ENCODE data around the gene GPS1. TPM values are rescaled to one million over a fixed set of nuclear protein-coding genes. Genes with fewer than 3 reads are reported as not detected.

Gene GPS1
- total and polyA plus RNA-seq, 2 experiments from 2014 or later, result 136 to 242 TPM

DNA sequence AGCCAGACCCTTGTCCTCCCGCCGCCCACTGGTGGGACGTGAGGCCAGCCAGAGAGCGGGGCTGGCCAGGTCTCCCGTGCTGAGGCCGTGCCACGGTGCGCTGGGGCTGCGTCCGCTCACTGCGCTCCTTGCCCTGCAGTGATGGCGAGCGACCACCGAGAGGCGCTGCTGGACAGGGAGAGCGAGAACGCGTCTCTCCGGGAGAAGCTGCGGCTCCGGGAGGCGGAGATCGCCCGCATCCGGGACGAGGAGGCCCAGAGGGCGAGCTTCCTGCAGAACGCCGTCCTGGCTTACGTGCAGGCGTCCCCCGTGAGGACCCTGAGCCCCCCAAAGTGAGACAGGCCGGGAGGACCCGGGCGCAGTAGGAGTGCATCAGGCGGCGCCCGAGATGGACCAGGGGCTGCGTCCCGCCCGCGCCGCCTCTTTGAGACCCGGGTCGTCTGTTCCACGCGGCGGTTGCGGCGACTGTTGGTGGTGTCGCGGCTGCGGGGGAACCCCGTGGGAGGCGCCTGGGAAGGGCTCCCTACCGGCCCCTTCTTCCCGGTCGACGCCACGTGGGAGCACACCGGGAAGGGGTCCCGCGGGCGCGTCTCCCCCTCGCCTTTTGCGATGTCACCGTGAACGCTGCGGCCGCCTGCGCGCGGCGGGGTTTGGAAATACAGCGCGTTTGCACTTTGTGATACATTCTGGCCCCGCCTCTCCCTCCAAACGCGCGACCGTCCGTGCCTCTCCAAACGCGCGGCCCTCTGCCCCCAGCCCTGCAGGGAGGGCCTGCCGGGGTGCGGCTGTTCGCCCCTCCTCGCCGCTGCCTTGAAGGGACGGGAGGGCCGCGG, 21.0 kb upstream of the GPS1 start (continued):
- TF ChIP-seq, protein P1, sequence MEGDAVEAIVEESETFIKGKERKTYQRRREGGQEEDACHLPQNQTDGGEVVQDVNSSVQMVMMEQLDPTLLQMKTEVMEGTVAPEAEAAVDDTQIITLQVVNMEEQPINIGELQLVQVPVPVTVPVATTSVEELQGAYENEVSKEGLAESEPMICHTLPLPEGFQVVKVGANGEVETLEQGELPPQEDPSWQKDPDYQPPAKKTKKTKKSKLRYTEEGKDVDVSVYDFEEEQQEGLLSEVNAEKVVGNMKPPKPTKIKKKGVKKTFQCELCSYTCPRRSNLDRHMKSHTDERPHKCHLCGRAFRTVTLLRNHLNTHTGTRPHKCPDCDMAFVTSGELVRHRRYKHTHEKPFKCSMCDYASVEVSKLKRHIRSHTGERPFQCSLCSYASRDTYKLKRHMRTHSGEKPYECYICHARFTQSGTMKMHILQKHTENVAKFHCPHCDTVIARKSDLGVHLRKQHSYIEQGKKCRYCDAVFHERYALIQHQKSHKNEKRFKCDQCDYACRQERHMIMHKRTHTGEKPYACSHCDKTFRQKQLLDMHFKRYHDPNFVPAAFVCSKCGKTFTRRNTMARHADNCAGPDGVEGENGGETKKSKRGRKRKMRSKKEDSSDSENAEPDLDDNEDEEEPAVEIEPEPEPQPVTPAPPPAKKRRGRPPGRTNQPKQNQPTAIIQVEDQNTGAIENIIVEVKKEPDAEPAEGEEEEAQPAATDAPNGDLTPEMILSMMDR (conservative IDR thresholded peaks at IDR 0.05; ENCODE audit: low read depth in 2 of 2), result peak; percentile 55 to 97

GRCh38 chr17:82031303-82031884, 20.3 kb upstream of the GPS1 start, which contains the start of gene RAC3:
RAC3 (plus strand) TSS chr17:82031678; CDS start chr17:82031762, 84 bp downstream.
- Histone ChIP-seq H3K36me3 (ENCODE audit: insufficient read depth) (no peaks in the 10 kb centered on the region), H3K27me3 (ENCODE audit: insufficient read depth) (no peaks in the 10 kb centered on the region), H3K9me2 (ENCODE audit: insufficient read depth) (no peaks in the 10 kb centered on the region), H3K4me3 (peak within 1 kb of the TSS; percentile 79), H3F3A (replicated peaks; ENCODE audit: low read depth) (peaks cover 16% of the 10 kb centered on the region), H3K27ac (ENCODE audit: low read depth) (no peak within 1 kb of the TSS), H3K4me1 (ENCODE audit: insufficient read depth) (peaks cover 9% of the 10 kb centered on the region; the same call in 1 of the 2 replicates), H3K79me2 (replicated peaks; ENCODE audit: insufficient read depth) (peaks cover 8% of the 10 kb centered on the region; the same call in 1 of the 2 replicates), H4K20me1 (replicated peaks; ENCODE audit: insufficient read depth) (no peaks in the 10 kb centered on the region; the same call in 1 of the 2 replicates), H3K4me2 (peak within 1 kb of the TSS; percentile 92), H2AFZ (0 out of 2 replicates have a peak within 1 kb of the TSS, but pooled peaks have one; percentile 32)
- ATAC-seq (peak; percentile 2; the same call in 2 of the 3 replicates), DNase-seq (ENCODE audit: low spot score) (peak; percentile 68)
- H3K4me1 Mint-ChIP-seq, result peaks cover 19% of the 10 kb centered on the region
- H3K27me3 Mint-ChIP-seq (ENCODE audit: insufficient read depth, low read depth, poor library complexity), result peaks cover 12% of the 10 kb centered on the region
- H3K9me3 Mint-ChIP-seq, result no peaks in the 10 kb centered on the region
- H3K4me3 Mint-ChIP-seq, result peak within 1 kb of the TSS; percentile 75
- no peak within 1 kb of the TSS for H3K27ac Mint-ChIP-seq
- H3K36me3 Mint-ChIP-seq (ENCODE audit: low read depth), result peaks cover 3% of the 10 kb centered on the region; the same call in 2 of the 3 replicates
- TF ChIP-seq, protein P1 (conservative IDR thresholded peaks at IDR 0.05; ENCODE audit: low read depth in 2 of 2), result no peak
- no peak for TF ChIP-seq ZNF114 (CRISPR knock-in tag; IDR thresholded peaks at IDR 0.05)
- no peak for TF ChIP-seq ETS1 (IDR thresholded peaks at IDR 0.05)
- TF ChIP-seq POLR2AphosphoS5 (IDR thresholded peaks at IDR 0.05; ENCODE audit: low read depth), result no peak
- TF ChIP-seq STAT1 (IDR thresholded peaks at IDR 0.05; ENCODE audit: unreplicated experiment), result no peak
- no peak for TF ChIP-seq NANOG (IDR thresholded peaks at IDR 0.05; ENCODE audit: borderline replicate concordance)
- TF ChIP-seq, protein P2, sequence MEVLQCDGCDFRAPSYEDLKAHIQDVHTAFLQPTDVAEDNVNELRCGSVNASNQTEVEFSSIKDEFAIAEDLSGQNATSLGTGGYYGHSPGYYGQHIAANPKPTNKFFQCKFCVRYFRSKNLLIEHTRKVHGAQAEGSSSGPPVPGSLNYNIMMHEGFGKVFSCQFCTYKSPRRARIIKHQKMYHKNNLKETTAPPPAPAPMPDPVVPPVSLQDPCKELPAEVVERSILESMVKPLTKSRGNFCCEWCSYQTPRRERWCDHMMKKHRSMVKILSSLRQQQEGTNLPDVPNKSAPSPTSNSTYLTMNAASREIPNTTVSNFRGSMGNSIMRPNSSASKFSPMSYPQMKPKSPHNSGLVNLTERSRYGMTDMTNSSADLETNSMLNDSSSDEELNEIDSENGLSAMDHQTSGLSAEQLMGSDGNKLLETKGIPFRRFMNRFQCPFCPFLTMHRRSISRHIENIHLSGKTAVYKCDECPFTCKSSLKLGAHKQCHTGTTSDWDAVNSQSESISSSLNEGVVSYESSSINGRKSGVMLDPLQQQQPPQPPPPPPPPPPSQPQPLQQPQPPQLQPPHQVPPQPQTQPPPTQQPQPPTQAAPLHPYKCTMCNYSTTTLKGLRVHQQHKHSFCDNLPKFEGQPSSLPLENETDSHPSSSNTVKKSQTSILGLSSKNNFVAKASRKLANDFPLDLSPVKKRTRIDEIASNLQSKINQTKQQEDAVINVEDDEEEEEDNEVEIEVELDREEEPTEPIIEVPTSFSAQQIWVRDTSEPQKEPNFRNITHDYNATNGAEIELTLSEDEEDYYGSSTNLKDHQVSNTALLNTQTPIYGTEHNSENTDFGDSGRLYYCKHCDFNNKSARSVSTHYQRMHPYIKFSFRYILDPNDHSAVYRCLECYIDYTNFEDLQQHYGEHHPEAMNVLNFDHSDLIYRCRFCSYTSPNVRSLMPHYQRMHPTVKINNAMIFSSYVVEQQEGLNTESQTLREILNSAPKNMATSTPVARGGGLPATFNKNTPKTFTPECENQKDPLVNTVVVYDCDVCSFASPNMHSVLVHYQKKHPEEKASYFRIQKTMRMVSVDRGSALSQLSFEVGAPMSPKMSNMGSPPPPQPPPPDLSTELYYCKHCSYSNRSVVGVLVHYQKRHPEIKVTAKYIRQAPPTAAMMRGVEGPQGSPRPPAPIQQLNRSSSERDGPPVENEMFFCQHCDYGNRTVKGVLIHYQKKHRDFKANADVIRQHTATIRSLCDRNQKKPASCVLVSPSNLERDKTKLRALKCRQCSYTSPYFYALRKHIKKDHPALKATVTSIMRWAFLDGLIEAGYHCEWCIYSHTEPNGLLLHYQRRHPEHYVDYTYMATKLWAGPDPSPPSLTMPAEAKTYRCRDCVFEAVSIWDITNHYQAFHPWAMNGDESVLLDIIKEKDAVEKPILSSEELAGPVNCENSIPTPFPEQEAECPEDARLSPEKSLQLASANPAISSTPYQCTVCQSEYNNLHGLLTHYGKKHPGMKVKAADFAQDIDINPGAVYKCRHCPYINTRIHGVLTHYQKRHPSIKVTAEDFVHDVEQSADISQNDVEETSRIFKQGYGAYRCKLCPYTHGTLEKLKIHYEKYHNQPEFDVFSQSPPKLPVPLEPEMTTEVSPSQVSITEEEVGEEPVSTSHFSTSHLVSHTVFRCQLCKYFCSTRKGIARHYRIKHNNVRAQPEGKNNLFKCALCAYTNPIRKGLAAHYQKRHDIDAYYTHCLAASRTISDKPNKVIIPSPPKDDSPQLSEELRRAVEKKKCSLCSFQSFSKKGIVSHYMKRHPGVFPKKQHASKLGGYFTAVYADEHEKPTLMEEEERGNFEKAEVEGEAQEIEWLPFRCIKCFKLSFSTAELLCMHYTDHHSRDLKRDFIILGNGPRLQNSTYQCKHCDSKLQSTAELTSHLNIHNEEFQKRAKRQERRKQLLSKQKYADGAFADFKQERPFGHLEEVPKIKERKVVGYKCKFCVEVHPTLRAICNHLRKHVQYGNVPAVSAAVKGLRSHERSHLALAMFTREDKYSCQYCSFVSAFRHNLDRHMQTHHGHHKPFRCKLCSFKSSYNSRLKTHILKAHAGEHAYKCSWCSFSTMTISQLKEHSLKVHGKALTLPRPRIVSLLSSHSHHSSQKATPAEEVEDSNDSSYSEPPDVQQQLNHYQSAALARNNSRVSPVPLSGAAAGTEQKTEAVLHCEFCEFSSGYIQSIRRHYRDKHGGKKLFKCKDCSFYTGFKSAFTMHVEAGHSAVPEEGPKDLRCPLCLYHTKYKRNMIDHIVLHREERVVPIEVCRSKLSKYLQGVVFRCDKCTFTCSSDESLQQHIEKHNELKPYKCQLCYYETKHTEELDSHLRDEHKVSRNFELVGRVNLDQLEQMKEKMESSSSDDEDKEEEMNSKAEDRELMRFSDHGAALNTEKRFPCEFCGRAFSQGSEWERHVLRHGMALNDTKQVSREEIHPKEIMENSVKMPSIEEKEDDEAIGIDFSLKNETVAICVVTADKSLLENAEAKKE (CRISPR knock-in tag; IDR thresholded peaks at IDR 0.05), result no peak
- TF ChIP-seq EZH2 (IDR thresholded peaks at IDR 0.05; ENCODE audit: low read depth, unreplicated experiment), result no peak
- TF ChIP-seq EZH2phosphoT487 (IDR thresholded peaks at IDR 0.05; ENCODE audit: unreplicated experiment), result no peak
- no peak for TF ChIP-seq ZNF331 (CRISPR knock-in tag; IDR thresholded peaks at IDR 0.05; ENCODE audit: low read depth)
